ENCODE data around the gene CLMN.
"Not testable (repeated sequence)": the region's sequence is repeated elsewhere in the genome, so short reads cannot be mapped to it uniquely, and the experiment has no call there.

CLMN gene

DNA sequence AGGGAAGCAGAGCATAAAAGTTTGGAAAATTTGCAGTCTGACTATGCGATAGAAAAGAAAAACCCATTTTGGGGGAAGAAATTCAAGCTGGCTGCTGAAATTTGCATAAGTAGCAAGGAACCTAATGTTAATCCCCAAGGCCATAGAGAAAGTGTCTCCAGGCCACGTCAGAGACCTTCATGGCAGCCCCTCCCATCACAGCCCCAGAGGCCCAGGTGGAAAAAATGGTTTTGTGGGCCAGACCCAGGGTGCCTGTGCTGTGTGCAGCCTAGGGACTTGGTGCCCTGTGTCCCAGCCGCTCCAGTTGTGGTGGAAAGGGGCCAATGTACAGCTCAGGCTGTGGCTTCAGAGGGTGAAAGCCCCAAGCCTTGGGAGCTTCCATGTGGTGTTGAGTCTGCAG is 35.9 kb downstream of the CLMN start:
- not testable (repeated sequence) for DNase-seq

DNA sequence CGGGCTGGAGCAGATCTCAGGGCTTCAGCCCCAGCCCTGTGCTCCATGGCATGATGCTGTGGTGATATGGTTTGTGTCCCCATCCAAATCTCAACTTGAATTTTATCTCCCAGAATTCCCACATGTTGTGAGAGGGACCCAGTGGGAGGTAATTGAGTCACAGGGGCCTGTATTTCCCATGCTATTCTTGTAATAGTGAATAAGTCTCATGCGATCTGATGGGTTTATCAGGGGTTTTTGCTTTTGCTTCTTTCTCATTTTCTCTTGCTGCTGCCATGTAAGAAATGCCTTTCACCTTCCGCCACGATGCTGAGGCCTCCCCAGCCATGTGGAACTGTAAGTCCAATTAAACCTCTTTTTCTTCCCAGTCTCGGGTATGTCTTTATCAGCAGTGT is 36.7 kb downstream of the CLMN start:
- not testable (repeated sequence) for DNase-seq

DNA sequence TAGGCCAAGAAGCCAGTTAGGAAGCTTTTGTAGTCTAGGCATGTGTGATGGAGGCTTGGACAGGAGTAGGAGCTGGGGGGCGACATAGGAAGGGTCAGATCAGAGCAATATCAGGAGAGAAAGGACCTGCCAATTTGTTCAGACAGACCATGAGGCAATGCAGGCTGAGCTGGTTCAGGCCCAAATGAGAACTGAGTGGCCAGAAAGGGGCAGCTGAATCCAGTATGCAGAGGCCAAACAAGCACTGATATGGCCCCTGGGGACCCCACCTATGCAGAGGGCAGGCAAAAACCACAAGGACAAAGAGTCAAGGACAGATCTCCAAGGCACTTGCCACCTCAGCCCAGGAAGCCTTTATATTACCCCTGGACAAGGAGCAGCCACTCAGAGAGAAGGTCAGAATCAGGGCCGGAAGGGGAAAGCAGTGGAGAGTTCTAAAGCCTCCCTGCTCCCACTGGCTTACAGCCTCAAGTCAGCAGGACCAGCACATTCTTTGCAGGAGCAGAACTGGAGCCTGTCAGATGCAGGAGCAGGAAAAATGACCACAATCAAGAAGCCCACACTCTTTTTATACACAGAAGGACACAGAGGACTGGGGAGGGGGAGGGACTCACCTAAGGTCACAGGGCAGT is 37.2 kb downstream of the CLMN start:
- DNase-seq: no peak

DNA sequence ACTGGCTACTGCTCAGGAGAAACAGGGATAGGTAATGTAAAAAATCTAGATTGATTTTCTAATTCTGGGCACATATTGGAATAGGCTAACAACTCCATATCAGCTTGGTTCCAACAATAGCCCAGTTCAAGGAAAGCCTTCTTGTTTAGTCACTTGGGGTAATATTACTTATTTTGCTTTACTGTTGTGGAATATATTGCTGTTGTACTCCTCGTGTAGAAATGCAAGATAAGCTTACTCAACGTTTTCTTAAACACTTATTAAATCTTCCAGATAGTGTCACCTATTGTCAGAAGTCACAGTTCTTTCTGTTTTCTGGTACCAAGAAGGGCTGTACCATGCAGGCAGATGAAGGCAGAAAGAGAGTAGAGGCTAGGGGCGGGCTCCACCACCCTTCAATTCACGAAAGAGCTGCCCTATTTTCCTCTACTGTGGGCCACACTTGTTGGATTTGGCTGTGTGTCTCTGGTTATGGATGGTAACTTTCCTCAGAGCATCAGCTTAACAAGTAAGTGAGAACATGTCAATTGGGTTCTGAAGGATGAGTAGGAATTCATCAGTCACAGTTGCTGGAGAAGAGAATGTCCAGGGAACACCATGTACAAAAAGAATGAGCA is 38.0 kb downstream of the CLMN start:
- DNase-seq: no peak

DNA sequence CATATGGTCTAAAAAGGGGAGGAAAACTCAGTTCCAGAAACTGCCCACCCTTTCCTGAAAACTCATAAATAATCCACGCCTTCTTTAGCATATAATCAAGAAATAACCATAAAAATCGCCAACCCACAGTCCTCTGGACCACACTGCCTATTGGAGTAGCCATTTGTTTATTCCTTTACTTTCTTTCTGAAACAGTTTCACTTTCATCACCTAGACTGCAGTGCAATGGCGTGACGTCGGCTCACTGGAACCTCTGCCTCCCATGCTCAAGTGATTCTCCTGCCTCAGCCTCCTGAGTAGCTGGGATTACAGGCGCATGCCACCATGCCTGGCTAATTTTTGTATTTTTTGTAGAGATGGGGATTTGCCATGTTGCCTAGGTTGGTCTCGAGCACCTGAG is 44.2 kb downstream of the CLMN start:
- no peak for DNase-seq

DNA sequence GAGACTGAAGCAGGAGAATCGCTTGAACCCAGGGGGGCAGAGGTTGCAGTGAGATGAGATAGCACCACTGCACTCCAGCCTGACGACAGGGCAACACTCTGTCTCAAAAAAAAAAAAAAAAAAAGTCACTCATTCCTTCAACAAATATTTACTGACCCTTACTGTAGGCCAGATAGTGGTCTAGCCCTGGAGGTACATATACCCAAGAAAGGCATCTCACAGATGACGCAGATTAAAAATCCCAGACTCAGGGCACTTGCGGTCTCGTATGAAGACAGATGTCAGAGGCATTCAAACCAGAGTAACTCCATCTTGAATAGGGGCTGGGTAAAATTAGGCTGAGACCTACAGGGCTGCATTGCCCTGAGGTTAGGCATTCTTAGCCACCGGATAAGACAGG is 44.8 kb downstream of the CLMN start:
- no peak for DNase-seq

DNA sequence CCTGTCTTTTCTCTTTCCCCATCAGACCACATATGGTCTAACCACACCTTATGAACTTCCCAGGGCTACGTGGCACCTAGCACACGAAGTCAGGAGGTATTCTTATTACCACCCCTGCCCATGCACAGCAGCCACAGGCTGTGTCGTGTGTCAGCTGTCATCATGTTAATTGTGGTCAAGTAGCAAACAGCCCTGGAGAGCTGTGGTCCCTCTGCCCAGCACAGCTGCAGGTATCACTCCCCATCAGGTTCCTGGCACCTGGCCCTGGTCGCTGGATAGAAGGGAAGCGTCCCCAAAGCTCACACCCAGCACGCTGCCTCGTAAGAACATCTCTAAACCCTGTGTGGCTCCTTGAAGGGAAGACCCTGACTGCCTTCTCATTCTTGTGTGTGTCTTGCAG is 45.4 kb downstream of the CLMN start:
- no peak for DNase-seq

DNA sequence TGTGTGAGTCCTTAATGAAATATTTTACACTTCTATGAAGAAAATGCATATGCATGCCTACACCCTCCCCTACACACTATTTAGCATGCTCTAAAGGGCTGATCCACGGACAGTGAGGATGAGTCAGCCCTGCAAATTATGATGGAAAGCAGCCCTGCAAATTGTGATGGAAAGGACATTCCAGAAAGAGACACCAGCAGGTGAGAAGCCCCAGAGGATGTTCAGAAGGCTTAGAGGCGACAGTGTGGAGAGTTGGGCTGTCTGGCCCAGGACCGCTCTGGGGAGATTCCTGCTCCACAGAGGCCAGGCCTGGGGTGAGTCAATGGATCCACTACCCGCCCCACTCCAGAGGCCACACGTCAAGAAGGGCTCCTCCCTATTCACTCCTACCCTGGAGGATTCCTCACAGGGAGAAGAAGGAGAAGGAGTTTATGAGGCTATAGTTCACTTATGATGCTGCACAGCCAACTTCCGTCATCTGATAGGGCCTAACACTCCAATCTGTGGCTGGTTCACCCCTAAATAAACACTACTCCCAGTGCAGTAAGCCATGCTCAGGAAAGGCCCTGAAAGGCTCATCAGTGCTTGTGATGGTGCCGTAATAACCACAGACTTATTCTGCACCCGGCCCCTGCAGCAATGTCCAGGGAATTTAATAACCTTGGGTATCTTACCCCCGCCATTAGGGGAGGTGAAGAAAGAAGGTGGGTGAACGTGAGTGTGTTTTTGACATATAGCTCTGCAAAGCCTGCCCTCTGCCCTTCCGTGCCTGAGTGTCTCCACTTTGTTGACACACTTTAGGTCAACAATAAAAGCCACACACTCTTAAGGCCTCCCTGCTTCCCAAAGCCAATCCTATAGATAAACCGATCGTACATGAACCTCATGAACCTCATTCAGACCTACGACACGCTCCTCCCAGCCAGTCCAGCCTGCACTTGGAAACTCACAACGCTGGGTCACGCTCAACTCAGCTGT is 46.4 kb downstream of the CLMN start:
- DNase-seq: no peak

DNA sequence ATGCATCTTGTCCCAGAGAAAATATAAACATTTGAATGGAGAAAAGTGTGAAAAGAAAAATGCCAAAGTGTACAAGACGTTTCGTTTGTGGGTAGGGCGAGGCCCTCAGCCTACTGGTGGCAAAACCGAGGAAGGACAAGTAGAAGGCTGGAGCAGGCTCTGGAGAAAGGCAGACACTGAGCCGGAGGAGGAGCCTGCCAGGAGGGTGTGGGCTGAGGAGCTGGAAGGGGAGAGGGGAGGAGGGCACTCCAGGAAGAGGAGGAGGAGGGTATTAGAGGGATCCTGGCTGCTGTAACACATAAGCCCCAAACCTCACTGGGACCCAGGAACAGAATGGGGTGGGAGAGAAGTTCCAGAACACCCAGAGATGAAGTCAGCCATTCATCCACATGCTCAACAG is 47.7 kb downstream of the CLMN start:
- DNase-seq: no peak

DNA sequence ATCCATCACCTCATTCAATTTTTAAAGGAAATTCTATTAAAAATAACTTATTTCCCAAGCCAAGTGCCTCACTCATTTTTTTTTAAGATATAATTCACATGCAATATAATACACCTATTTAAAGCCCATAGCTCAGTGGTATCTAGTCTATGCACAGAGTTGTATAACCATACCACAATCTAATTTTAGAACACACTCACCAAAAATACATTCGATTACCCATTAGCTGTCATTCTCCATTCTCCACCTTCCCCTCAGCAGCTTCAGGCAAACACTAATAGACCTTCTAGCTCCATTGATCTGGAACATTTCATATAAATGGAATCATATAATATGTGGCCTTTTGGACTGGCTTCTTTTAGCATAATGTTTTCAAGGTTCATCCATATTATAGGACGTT is 49.5 kb downstream of the CLMN start:
- DNase-seq: no peak

DNA sequence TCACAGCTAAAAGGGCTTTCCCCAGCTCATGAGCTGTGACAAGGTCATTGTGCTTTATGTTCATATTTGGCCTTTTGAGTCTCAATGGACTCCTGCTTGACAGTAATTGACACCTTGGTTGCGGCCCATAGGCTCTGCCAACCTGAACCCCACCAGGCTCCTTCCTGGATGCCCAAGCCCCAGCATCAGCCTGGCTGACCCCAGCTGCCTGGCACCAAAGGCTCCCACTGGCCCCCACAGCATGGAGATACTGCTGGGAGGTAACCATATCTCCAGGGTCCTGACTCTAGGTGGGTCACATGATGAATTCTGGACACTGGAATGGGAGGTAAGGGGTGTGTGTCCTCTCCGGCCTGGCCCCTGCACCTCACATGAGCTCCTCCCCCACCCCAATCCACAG is 50.2 kb downstream of the CLMN start:
- no peak for DNase-seq

DNA sequence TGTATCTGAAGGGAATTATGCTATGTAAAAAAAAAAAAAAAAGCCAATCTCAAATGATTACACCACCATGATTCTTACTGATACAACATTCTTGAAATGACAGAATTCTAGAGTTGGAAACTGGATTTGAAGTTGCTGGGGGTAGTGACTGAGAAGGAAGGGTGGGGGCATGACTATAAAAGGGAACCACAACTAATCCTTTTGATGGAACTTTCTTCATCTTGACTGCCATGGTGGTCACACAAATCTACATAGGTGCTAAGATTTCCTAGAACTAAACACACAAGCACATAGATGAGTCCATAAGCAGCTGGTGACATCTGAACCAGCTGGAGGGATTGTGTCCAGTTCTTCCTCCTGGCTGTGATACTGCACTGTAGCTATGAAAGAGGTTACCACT is 51.4 kb downstream of the CLMN start:
- no peak for DNase-seq

DNA sequence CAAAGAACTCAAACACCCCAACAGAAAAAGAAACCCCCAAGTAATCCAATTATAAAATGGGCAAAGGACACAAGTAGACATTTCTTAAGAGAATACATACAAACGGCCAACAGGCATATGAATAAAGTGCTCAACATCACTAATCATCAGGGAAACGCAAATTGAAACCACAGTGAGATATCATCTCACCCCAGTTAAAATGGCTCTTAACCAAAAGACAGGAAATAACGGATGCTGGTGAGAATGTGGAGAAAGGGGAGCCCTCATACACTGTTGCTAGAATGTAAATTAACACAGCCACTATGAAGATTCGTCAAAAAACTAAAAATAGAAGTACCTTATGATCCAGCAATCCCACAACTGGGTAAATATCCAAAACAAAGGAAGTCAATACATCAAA is 52.4 kb downstream of the CLMN start:
- DNase-seq: peak; percentile 74

DNA sequence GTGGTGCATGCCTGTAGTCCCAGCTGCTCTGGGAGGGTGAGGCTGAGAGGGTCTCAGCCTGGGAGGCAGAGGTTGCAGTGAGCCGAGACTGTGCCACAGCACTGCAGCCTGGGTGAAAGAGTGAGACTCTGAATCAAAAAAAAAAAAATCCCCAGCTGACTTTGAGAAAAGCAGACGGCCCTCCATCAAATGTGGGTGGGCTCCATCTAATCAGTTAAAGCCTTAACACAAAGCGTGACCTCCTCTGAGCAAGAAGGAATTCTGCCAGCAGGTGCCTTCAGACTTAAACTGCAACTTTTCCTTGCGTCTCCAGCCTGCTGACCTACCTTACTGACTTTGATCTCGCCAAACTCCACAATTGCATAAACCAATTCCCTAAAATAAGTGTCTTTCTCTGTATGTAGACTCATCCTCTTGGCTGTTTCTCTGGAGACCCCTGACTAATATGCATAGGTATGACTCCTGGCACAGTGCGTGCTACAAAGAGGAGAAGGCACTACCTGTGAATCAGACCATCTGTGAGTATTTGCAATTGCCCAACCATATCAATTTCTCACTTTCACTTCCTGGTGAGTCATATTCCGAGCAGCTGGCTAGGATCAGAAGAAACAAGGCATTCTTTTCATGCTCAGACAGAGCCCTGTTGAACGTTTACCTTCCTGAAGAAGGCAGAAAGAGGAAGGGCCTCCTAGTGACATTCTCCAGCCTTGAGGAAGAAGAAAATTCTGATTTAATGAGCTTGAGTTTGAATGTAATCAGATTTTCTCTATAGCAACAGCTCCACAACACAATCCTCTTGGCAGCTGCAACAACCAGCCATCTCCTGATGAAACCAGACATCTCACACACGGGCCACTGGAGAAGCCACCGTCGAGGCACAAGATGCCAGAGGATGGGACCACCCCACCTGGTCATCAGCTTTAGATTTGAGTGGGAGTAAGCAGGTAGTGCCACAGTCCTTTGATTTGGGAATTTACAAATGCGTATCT is 54.3 kb downstream of the CLMN start:
- DNase-seq: peak; percentile 71

DNA sequence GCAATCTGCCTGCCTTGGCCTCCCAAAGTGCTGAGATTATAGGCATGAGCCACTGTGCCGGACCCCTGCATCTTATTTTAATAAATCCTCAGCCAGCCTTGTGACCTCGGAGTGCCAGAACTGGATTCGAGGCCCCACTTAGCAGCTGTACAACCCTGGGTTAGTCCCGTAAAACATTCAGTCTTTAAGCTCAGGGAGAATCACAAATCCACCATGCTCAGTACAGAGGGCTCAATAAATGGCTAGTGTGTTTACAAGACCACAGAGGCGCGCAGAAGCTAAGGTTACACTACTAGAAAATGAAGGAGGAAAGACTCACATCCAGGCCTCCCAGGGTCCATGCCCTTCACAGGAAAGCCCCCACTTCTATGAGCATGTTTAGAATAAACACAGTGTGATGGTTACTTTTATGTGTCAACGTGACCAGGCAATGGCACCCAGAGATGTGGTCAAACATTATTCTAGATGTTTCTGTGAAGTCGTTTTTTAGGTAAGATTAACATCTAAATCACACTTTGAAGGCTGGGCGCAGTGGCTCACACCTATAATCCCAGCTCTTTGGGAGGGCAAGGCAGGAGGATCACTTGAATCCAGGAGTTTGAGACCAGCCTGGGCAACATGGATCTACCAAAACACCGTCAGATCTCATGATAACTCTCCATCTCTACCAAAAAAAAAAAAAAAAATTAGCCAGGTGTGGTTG is 55.3 kb downstream of the CLMN start:
- no peak for DNase-seq

DNA sequence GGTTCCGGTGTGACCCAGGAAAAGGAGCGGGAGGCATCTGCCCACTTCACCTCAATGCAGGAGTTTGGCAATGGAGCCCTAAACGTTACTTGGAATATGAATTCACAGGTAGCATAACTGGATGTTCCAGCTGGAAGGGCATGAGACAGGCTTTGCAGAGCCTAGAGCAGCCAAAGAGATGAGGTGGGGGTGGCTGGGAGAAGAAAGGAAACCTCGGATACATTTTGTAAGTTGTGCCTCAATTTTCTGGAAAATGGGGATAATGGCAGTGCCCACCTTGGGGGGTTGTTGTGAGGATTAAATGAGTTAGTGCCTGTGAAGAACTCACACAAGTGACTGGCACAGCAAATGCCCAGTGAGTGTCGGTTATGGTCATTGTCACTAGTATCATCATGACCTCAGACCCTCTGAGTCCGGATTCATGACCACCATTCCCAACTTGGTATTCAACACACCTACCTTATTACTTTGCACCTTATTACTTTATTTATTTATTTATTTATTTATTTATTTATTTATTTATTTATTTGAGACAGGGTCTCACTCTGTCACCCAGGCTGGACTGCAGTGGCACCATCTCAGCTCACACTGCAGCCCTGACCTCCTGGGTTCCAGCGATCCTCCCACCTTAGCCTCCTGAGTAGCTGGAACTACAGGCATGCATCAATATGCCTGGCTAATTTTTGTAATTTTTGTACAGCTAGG is 56.0 kb downstream of the CLMN start:
- DNase-seq: no peak

DNA sequence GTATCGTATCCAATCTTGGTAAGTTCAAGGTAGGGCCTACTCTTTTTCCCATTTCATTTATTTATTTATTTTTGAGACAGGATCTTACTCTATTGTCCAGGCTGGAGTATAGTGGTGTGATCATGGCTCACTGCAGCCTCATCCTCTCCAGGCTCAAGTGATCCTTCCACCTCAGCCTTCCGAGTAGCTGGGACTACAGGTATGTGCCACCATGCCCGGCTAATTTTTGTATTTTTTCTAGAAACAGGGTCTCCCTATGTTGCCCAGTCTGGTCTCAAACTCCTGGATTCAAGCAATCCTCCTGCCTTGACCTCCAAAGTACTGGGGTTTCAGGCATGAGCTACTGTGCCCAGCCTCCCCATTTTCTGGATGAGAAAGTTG is 57.2 kb downstream of the CLMN start:
- no peak for DNase-seq

DNA sequence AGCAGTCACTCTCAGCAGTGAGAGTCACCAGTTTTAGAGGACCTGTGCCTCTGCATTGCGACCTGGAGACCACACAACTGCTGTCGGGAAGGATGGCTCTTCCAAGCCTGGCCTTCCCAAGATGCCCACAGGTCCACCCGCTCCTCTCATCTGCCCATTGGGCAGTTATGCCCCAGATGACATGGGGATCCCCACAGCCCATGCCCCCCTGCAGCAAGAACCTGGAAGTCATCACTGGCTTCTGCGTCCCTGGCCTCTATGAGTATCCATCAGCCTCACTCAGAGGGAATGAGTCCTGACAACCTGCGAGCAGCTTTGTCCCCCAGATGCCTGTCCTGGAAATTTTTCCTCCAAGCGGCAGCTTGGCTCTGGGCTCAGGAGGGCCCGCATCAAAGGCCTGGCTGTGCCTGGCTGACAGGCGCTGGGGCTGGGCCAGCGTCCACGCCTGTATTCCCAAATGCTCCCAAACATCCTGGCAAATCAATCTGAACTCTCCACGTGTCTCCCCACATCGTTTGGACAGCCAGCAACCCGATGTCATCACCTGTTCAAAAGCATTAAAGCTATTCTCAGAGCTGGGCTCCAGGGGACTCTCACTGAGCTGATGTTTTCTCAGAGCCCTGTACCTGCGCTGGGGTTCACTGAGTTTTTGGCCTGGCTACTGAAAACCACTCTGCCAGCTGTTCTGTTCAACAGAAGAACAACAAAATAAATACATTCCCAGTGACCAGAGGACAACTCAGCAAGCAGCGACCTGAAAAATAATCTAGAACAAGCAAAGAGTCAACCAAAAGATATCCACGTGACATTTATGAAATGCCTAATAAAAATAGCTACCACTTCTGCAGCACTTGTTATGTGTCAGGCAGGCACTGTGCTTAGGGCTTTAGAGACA is 57.8 kb downstream of the CLMN start:
- DNase-seq: no peak

DNA sequence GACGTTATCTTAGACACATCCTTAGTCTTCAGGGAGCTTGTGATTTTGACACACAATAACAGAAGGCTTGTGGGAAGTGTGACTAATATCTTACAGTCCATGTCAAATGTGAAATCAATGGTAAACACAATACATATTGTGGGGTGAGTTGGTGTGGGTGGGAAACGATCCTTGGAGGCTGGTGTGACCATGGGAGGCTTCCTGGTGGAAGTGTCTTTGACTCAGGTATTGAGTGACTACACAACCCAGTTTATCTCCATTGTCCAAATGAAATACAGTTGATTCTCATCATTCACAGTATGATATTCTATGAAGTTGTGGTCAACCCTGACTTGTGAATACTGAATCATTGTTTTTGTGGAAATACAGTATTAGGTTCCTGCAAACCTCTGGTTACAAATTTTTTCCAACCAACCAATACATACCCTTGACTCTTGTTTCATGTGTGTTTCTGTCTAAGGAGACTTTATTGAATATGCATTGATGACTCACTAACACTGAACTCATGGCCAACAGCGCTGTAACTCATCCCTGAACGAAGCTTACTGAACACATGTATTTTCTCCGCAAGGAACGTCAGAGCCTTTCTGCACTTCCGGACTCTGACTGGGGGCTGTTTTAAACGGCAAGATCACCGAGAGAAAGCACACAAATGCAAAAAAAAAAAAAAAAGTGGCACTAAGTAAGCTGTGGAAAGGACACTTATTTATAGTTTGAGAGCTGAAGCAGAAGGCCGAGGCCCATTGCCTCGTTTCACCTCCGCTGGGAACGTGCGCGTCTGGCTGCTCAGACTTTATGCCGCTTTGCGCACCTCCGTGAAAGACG is 59.0 kb downstream of the CLMN start:
- no peak for DNase-seq
